CD4-positive, alpha-beta T cell treated with Interferon alpha-2 for 1 hour (primary cell): Measurements from ENCODE around the gene GALNT15.

Source experiments
- DNase-seq, 2 donors: peaks; one replicate each; pipeline ENCODE4 v3.0.0-alpha.2; 2020 to 2022

The GALNT15 gene

GRCh38 chr3:16234281-16234680 is 59.8 kb downstream of the GALNT15 start:
- DNase-seq, result no peak

- DNase-seq, result no peak
Observed at GRCh38 chr3:16236030-16236639, 61.7 kb downstream of the GALNT15 start.

- DNase-seq, result no peak
Observed at GRCh38 chr3:16236856-16237393, 62.4 kb downstream of the GALNT15 start.

GRCh38 chr3:16239086-16239770 is 64.7 kb downstream of the GALNT15 start:
- no peak for DNase-seq

GRCh38 chr3:16239780-16240179 is 65.3 kb downstream of the GALNT15 start:
- no peak for DNase-seq

GRCh38 chr3:16240229-16241023 is 65.9 kb downstream of the GALNT15 start:
- DNase-seq, result peak in 1 of 2 donors; percentile 16

GRCh38 chr3:16241225-16241624 is 66.7 kb downstream of the GALNT15 start:
- no peak for DNase-seq

- no peak for DNase-seq
Observed at GRCh38 chr3:16242177-16242576, 67.7 kb downstream of the GALNT15 start.

- no peak for DNase-seq
Observed at GRCh38 chr3:16243706-16244490, 69.4 kb downstream of the GALNT15 start.

- DNase-seq, result no peak
Observed at GRCh38 chr3:16245609-16246008, 71.1 kb downstream of the GALNT15 start.

GRCh38 chr3:16247282-16248061 is 73.0 kb downstream of the GALNT15 start:
- DNase-seq, result peak; percentile 72 to 83

GRCh38 chr3:16248556-16248955 is 74.1 kb downstream of the GALNT15 start:
- no peak for DNase-seq

GRCh38 chr3:16249336-16249735 is 74.9 kb downstream of the GALNT15 start:
- peak in 1 of 2 donors; percentile 12 for DNase-seq

- DNase-seq, result no peak
Observed at GRCh38 chr3:16249886-16250285, 75.4 kb downstream of the GALNT15 start.

GRCh38 chr3:16251316-16252085 is 77.0 kb downstream of the GALNT15 start:
- no peak for DNase-seq

GRCh38 chr3:16252243-16252978 is 77.9 kb downstream of the GALNT15 start:
- no peak for DNase-seq

GRCh38 chr3:16252988-16253387 is 78.5 kb downstream of the GALNT15 start:
- DNase-seq, result no peak

GRCh38 chr3:16253601-16254000 is 79.1 kb downstream of the GALNT15 start:
- DNase-seq, result peak in 1 of 2 donors; percentile 42

GRCh38 chr3:16254916-16255315 is 80.4 kb downstream of the GALNT15 start:
- DNase-seq, result no peak

- DNase-seq, result no peak
Observed at GRCh38 chr3:16255326-16255725, 80.8 kb downstream of the GALNT15 start.
